ENCODE measurements around the gene PRLR. TPM values are rescaled to one million over a fixed set of nuclear protein-coding genes. Genes with fewer than 3 reads are reported as not detected.

Gene PRLR
- total and polyA plus RNA-seq, 2 of the 13 experiments (the other 11 are each of a cell fraction or from before 2014, with no cell fraction given): 12.2 to 13.3 TPM

DNA sequence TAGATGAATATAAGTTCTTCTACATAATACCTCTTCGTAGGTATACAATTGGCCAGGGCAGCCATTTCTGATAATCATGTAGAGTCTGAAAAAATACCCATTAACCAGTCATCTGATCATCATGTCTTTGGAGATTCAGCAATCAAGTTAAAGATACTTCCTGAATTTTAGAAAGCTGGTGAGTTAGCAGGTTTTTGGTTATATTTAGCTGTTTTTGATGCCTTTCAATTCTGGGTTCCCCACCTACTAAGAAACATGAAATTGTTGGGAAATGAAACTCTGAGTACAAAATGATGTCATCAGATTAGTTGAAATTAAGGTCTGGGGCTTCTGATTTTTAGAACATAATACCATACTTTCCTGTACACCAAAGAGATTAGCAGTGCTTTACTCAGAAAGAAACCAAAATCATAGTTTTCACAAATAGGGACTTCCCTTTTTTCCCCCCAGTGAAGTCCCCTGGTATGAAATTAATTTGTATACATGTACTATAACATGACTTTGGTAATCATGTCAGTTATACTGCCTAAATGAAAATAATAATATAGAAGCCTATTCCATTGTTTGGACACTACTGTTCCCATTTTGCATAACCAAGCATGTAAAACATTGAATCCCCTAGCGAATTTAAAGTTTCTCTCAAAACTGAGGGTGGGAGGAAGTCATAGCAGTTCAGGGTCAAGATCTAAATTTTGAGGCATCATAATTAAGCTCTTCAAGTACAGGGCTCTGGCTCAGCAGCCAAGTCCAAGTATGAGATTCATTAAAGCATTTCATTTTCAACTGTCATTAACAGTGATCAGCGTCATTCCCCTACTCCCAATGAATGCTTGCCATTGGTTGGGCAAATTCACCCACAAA is 17.9 kb downstream of the PRLR start:
- H3K4me2 ChIP-seq (ENCODE audit: low read depth, low read length): no peak overlapping the region
- no peaks in the 10 kb centered on the region for H3K79me2 ChIP-seq (ENCODE audit: insufficient read depth, low read length)
- no peaks in the 10 kb centered on the region for H3K4me1 ChIP-seq (ENCODE audit: insufficient read depth, low read length)
- intact Hi-C loops (cut with micrococcal nuclease; ENCODE audit: unreplicated experiment): no loop called here
- H4K20me1 ChIP-seq (ENCODE audit: insufficient read depth, low read length): no peaks in the 10 kb centered on the region
- ATAC-seq: no peak
- CTCF ChIA-PET (ENCODE audit: low intra/inter-chr PET ratio, low total read pairs): no interaction called here
- FAIRE-seq: no peak
- H3K27ac ChIP-seq (ENCODE audit: extremely low read length, insufficient read depth, low read length): no peak overlapping the region
- no peak overlapping the region for H3K9ac ChIP-seq (ENCODE audit: insufficient read depth, low read depth, low read length)
- 58% methylated on average over 3 of the region's 3 CpGs for WGBS (ENCODE audit: low lambda C conversion rate)
- no peak overlapping the region for H2AFZ ChIP-seq (ENCODE audit: low read length)
- in situ Hi-C loops (cut with HindIII; ENCODE audit: extremely low pct_ligation_motif_present, low pct_unique_long_range_greater_than_20kb): no loop called here
- no peaks in the 10 kb centered on the region for H3K36me3 ChIP-seq (replicated peaks in 1 of 2; ENCODE audit: control insufficient read depth in 1 of 2, insufficient read depth in 2 of 2, low read length in 2 of 2)
- H3K27me3 ChIP-seq (ENCODE audit: control insufficient read depth in 1 of 2, insufficient read depth in 2 of 2, low read length in 2 of 2): no peaks in the 10 kb centered on the region
- POLR2A ChIA-PET: no interaction called here
- H3K4me3 ChIP-seq (replicated peaks in 1 of 3; ENCODE audit: insufficient read depth in 1 of 3, low read depth in 2 of 3, low read length in 3 of 3): no peak overlapping the region
- TF ChIP-seq E2F1 (CRISPR knock-in tag; IDR thresholded peaks at IDR 0.05) (no peak), ZBTB20 (CRISPR knock-in tag; IDR thresholded peaks at IDR 0.05; ENCODE audit: borderline replicate concordance, low read depth) (no peak), ATF7 (IDR thresholded peaks at IDR 0.05) (peak; percentile 73), ATF7 (CRISPR knock-in tag; IDR thresholded peaks at IDR 0.05) (no peak), ZNF740 (CRISPR knock-in tag; IDR thresholded peaks at IDR 0.05) (no peak), BCL6 (CRISPR knock-in tag; IDR thresholded peaks at IDR 0.05) (no peak), HMG20A (CRISPR knock-in tag; IDR thresholded peaks at IDR 0.05; ENCODE audit: borderline replicate concordance) (no peak)
- TF ChIP-seq, protein P1, sequence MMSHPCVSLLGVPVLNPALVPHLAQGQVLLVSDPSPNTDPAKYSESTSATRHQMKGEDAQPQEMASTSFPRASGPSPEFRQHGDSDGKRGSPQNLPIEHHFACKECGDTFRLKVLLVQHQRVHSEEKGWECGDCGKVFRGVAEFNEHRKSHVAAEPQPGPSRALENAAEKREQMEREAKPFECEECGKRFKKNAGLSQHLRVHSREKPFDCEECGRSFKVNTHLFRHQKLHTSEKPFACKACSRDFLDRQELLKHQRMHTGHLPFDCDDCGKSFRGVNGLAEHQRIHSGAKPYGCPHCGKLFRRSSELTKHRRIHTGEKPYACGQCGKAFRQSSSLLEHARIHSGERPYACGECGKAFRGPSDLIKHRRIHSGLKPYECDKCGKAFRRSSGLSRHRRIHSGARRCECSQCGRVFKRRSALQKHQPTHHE (CRISPR knock-in tag; IDR thresholded peaks at IDR 0.05; ENCODE audit: borderline replicate concordance): no peak
- no peaks in the 10 kb centered on the region for H3K9me3 ChIP-seq (ENCODE audit: low read length)
- BruUV-seq (replicated peaks): no TSS peak
- no peak for DNase-seq (ENCODE audit: low spot score)
